ENCODE measurements around the gene EPAS1. TPM values are rescaled to one million over a fixed set of nuclear protein-coding genes. Genes with fewer than 3 reads are reported as not detected.

Gene EPAS1
- total RNA-seq, 1 experiment from 2014 or later, result 127 TPM

DNA sequence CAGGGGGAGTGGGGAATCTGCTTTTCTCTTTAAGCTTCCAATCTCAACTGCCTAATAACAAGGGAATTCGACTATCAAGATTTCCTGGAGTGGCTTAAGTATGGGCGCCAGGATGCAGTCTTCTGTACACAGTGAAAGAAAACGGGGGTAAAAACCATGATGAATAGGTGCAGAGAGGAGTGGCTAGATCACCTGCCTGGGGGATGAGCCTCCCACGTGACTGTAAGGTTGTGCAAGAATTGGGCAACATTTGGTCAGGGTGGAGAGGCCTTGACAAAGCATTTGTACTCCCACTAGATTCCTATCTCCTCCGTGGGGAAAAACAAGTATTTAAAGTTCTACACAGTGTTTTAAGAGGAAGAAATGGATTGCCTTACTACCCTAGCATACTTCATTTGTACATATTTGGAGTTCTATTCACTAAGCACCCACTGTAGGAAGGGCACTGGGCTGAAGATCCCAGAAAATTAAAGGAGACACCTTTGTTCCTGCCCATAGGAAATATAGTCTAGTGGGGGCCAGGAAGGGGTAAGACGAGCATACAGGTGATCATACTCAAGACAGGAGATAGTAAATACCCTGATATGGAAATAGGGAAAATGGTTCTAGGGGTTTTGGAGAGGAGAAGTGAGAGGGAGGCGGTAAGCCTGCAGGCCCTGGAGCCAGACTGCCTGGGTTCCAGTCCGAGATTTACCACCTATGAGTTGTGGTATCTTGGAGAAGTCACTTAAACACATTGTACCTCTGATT lies 29.2 kb downstream of the EPAS1 start:
- Histone ChIP-seq H2AFZ (no peak overlapping the region), H3K27me3 (ENCODE audit: insufficient read depth, low read depth) (no peaks in the 10 kb centered on the region), H3K4me1 (replicated peaks; ENCODE audit: insufficient read depth) (peaks cover 66% of the 10 kb centered on the region), H3K36me3 (ENCODE audit: low read depth) (peaks cover 8% of the 10 kb centered on the region; the same call in 1 of the 2 replicates), H3K79me2 (ENCODE audit: low read depth) (peaks cover 95% of the 10 kb centered on the region), H3K27ac (peak overlapping the region; percentile 48), H3K4me2 (peak overlapping the region; percentile 42), H3K9me2 (ENCODE audit: insufficient read depth) (no peaks in the 10 kb centered on the region), H4K20me1 (ENCODE audit: insufficient read depth) (peaks cover 19% of the 10 kb centered on the region), H3K4me3 (no peak overlapping the region), H3F3A (ENCODE audit: insufficient read depth, low read depth) (peaks cover 55% of the 10 kb centered on the region), H3K9me3 (ENCODE audit: insufficient read depth, low read depth) (no peaks in the 10 kb centered on the region)
- BruUV-seq (replicated peaks), result no TSS peak
- TF ChIP-seq EZH2 (IDR thresholded peaks at IDR 0.05; ENCODE audit: low read depth), result no peak
- TF ChIP-seq, protein P1, sequence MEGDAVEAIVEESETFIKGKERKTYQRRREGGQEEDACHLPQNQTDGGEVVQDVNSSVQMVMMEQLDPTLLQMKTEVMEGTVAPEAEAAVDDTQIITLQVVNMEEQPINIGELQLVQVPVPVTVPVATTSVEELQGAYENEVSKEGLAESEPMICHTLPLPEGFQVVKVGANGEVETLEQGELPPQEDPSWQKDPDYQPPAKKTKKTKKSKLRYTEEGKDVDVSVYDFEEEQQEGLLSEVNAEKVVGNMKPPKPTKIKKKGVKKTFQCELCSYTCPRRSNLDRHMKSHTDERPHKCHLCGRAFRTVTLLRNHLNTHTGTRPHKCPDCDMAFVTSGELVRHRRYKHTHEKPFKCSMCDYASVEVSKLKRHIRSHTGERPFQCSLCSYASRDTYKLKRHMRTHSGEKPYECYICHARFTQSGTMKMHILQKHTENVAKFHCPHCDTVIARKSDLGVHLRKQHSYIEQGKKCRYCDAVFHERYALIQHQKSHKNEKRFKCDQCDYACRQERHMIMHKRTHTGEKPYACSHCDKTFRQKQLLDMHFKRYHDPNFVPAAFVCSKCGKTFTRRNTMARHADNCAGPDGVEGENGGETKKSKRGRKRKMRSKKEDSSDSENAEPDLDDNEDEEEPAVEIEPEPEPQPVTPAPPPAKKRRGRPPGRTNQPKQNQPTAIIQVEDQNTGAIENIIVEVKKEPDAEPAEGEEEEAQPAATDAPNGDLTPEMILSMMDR (conservative IDR thresholded peaks at IDR 0.05), result no peak
- DNase-seq, result peak; percentile 60 to 74
- ChIA-PET POLR2A (ENCODE audit: unreplicated experiment) (interaction anchor here (0.6 kb wide), 1 partner anchor 168 kb away, joined by 7 read pairs; no protein-coding TSS in a partner anchor), CTCF (no interaction called here)
- intact Hi-C loops (cut with micrococcal nuclease; ENCODE audit: unreplicated experiment), result no loop called here

- ChIA-PET POLR2A (ENCODE audit: unreplicated experiment) (no interaction called here), CTCF (no interaction called here)
- peaks cover 66% of the 10 kb centered on the region for H3K4me1 ChIP-seq (replicated peaks; ENCODE audit: insufficient read depth)
- H3K4me2 ChIP-seq, result no peak overlapping the region
- no peaks in the 10 kb centered on the region for H3K9me2 ChIP-seq (ENCODE audit: insufficient read depth)
- H3K9me3 ChIP-seq (ENCODE audit: insufficient read depth, low read depth), result no peaks in the 10 kb centered on the region
- no peak overlapping the region for H2AFZ ChIP-seq
- H3K79me2 ChIP-seq (ENCODE audit: low read depth), result peaks cover 95% of the 10 kb centered on the region
- H3K27me3 ChIP-seq (ENCODE audit: insufficient read depth, low read depth), result no peaks in the 10 kb centered on the region
- TF ChIP-seq, protein P1 (conservative IDR thresholded peaks at IDR 0.05), result peak; percentile 41; the same call in 1 of the 2 replicates
- TF ChIP-seq EZH2 (IDR thresholded peaks at IDR 0.05; ENCODE audit: low read depth), result no peak
- H3K4me3 ChIP-seq, result no peak overlapping the region
- H4K20me1 ChIP-seq (ENCODE audit: insufficient read depth), result peaks cover 17% of the 10 kb centered on the region
- H3K36me3 ChIP-seq (ENCODE audit: low read depth), result peaks cover 8% of the 10 kb centered on the region; the same call in 1 of the 2 replicates
- H3F3A ChIP-seq (ENCODE audit: insufficient read depth, low read depth), result peaks cover 55% of the 10 kb centered on the region
- H3K27ac ChIP-seq, result no peak overlapping the region
- intact Hi-C loops (cut with micrococcal nuclease; ENCODE audit: unreplicated experiment), result no loop called here
- BruUV-seq (replicated peaks), result no TSS peak
- no peak for DNase-seq
These were observed 30.4 kb downstream of the EPAS1 start for GRCh38 chr2:46327627-46328026.

DNA sequence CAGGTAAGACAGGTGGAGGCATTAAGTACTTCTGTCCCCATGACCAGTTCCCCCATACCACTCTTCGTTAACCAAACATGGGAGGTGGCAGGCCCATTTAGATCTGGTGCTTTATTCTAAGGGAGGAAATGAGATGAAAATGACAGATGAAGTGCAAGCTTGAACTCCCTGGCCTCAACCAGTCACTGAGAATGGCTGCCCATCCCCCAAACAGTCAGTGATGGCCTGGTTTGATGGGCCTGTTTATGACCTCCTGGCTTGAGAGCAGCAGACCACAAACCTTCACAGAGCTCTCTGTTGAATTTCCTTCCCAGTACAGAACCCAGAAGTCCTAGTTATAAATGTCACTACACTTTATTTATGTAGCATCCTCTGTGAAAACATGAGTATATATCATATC lies 31.1 kb downstream of the EPAS1 start:
- Histone ChIP-seq H3K9me2 (ENCODE audit: insufficient read depth) (no peaks in the 10 kb centered on the region), H3K79me2 (ENCODE audit: low read depth) (peaks cover 95% of the 10 kb centered on the region), H3K27me3 (ENCODE audit: insufficient read depth, low read depth) (no peaks in the 10 kb centered on the region), H3K36me3 (ENCODE audit: low read depth) (peaks cover 8% of the 10 kb centered on the region; the same call in 1 of the 2 replicates), H3K4me1 (replicated peaks; ENCODE audit: insufficient read depth) (peaks cover 64% of the 10 kb centered on the region), H3K4me3 (no peak overlapping the region), H4K20me1 (ENCODE audit: insufficient read depth) (peaks cover 18% of the 10 kb centered on the region), H3K9me3 (ENCODE audit: insufficient read depth, low read depth) (no peaks in the 10 kb centered on the region), H3K4me2 (no peak overlapping the region; the same call in 1 of the 2 replicates), H3K27ac (peak overlapping the region; percentile 36; the same call in 1 of the 2 replicates), H3F3A (ENCODE audit: insufficient read depth, low read depth) (peaks cover 55% of the 10 kb centered on the region), H2AFZ (no peak overlapping the region)
- DNase-seq, result no peak
- BruUV-seq (replicated peaks), result no TSS peak
- TF ChIP-seq EZH2 (IDR thresholded peaks at IDR 0.05; ENCODE audit: low read depth), result no peak
- TF ChIP-seq, protein P1 (conservative IDR thresholded peaks at IDR 0.05), result no peak
- POLR2A ChIA-PET (ENCODE audit: unreplicated experiment), result no interaction called here
- CTCF ChIA-PET, result no interaction called here
- intact Hi-C loops (cut with micrococcal nuclease; ENCODE audit: unreplicated experiment), result no loop called here

All from PC-9 (cell line).